Activated naive CD4-positive, alpha-beta T cell treated with anti-CD3 and anti-CD28 coated beads, Interleukin-2, amount 50 U/mL, for 72 hours (primary cell): ENCODE results near the gene GPRC5C. TPM values are rescaled to one million over a fixed set of nuclear protein-coding genes. Genes with fewer than 3 reads are reported as not detected.

Experiments used
- ATAC-seq, 2 donors: fragments of 150-1000 bp; cut with Tn5 transposase; 2 replicates each; pipeline ENCODE4 v1.10.0; 2021; ENCODE audit warnings: mild to moderate bottlenecking in 2 of 2, moderate library complexity in 2 of 2
- DNase-seq, 2 donors: peaks; one replicate each; pipeline ENCODE4 v3.0.0; 2021 to 2022; ENCODE audit warnings: low spot score in 2 of 2
- H3K27ac Mint-ChIP-seq, 2 donors: one replicate each; pipeline ENCODE4 v1.8.0; 2022; ENCODE audit warnings: mild to moderate bottlenecking in 2 of 2, mixed read lengths in 2 of 2
- H3K36me3 Mint-ChIP-seq, 2 donors: one replicate each; pipeline ENCODE4 v1.8.0; 2022; ENCODE audit warnings: mixed read lengths in 2 of 2
- H3K9me3 Mint-ChIP-seq, 2 donors: one replicate each; pipeline ENCODE4 v1.8.0; 2022; ENCODE audit warnings: mixed read lengths in 2 of 2
- total RNA-seq, 2 donors: library from RNA; stranded (reverse); gene quantifications; one replicate each; pipeline ENCODE4 v1.2.3, GENCODE V29; 2022

The GPRC5C gene
- total RNA-seq, 2 donors from 2014 or later, result 2.3 TPM; not detected in 1

DNA sequence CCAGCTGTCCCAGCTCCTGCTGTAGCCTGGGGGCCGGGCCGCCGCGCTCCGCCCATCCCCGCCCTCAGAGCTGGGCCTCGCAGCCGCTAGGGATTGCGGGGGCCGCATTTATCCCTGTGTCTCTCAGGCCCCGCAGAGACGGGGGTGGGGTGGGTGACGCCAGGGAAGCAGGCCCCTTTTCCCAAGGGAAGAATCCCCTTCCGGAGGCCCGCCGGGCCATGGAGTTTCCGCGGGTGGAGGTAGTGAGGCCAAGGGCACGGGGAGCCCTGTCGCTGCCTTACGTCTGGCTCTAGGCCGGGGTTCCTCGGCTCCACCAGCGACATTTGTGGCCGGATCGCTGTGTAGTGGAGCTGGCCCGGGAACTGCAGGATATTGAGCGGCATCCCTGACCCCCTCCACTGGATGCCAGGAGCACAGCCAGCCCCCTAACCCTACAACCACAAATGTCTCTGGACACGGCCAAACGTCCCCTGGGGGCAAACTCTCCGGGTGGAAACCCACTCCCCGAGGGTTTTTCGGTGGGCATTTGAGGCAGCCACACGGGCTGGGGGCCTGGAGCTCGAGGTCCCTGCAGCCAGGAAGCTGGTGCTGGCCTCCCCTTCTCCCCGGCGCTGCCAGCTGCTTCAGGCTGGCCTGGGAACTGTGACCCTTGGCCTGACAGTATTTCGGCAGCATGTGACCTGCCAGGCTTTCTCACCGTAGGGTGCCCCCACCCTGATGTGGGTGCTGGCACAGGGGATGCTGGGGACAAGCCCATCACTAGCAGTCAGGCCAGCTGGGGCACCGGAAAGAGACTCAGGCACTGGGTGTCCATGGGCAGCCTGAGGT is 22.5 kb downstream of the GPRC5C start:
- Mint-ChIP-seq H3K36me3 (no peaks in the 10 kb centered on the region), H3K9me3 (no peaks in the 10 kb centered on the region), H3K27ac (no peak overlapping the region)
- ATAC-seq (peak; percentile 29 to 97), DNase-seq (peak in 1 of 2 donors; percentile 79)

DNA sequence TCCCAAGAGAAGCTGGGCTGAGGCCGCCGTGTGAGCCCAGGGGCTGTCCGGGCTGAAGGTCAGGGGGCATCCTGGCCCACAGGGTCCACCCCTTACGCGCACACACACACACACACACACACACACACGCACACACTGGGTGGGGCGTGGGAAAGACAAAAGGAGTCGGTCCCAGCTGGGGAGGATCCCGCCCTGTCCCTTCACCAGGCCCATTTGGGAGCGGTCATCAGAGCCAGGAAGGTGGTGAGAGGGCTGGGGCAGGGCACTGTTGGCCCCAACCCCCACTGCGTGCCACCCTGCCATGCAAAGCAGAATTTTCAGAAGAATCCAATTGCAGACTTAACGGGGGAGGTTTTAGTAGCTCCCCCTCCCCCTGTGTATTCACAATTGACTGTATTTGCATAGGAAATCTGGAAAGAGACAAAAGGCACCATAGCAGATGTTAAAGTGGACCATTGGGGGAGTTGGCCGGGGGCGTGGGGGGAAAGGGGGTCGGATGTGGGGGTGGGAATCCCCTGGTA is 23.2 kb downstream of the GPRC5C start:
- Mint-ChIP-seq H3K36me3 (no peaks in the 10 kb centered on the region), H3K9me3 (no peaks in the 10 kb centered on the region), H3K27ac (no peak overlapping the region)
- ATAC-seq (no peak), DNase-seq (no peak)

DNA sequence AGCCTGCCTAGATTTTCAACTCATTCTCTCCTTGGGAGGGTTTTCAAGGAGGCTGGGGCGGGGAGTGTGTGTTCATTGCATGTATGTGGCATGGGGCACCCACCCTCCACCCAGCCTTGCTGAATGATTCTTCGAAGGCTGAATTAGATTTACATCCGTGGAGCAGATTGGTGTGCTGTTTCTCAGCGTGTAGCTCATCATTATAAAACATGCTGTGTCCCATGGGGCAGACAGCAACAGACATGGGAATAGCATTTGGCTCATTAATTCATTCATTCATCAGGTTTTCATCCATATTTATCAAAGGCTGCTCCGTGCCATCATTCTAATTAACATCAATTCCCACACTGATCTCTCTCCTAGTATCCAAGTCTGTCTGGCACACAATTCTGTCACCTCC is 23.9 kb downstream of the GPRC5C start:
- ATAC-seq (no peak), DNase-seq (no peak)
- Mint-ChIP-seq H3K9me3 (no peaks in the 10 kb centered on the region), H3K36me3 (no peaks in the 10 kb centered on the region), H3K27ac (no peak overlapping the region)

DNA sequence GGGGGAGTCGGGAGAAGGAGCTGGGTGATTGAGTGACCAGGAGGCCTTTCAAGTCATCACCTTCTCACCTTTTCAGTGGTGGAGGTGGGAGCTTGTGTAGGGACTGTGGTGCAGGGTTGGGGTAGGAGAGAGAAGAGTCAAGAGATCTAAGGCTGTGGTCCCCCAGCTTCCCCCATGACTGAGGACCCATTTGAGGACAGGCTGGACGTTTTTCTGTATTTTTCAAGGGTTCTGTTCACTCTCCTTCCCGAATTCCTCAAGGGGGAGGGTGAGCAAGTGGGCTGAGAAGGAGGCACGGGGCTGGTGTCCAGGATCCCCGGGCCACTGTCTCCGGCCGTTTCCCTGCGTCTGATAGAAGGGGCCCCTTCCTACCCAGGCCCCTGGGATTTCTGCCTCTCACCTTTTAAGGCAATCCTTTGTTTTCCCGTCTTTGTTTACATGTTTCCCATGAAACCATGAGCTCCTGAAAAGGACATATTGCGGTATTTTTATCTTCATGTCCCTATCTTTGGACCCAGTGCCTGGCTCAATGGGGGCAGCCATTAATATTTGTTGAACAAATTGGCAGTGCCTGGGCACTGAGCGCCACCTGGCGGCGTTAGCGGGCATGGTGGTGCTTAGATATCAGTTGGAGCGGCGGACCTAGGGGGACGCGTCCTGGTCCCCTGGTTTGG is 25.4 kb downstream of the GPRC5C start:
- no peaks in the 10 kb centered on the region for H3K36me3 Mint-ChIP-seq
- ATAC-seq (peak; percentile 18 to 42), DNase-seq (peak; percentile 68 to 81)
- peak overlapping the region in 1 of 2 donors; percentile 60 for H3K27ac Mint-ChIP-seq
- no peaks in the 10 kb centered on the region for H3K9me3 Mint-ChIP-seq

DNA sequence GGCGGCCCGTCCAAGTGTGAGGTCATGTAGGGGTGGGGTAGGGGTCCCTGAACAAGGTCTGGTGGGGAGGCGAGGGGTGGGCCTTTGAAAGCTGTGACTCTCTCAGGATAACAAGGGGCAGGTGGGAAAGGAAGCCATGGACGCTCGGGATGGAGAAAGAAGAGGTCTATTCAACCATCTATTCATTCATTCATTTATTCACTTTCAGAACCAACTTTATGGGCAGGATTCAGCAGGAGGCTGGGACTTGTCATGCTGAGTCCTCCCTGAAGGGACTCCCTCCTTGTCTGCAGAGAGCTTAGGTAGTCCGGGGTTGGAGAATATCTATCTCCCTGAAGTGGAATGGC is 25.9 kb downstream of the GPRC5C start:
- no peaks in the 10 kb centered on the region for H3K9me3 Mint-ChIP-seq
- H3K36me3 Mint-ChIP-seq, result no peaks in the 10 kb centered on the region
- DNase-seq (no peak), ATAC-seq (no peak)
- no peak overlapping the region for H3K27ac Mint-ChIP-seq

DNA sequence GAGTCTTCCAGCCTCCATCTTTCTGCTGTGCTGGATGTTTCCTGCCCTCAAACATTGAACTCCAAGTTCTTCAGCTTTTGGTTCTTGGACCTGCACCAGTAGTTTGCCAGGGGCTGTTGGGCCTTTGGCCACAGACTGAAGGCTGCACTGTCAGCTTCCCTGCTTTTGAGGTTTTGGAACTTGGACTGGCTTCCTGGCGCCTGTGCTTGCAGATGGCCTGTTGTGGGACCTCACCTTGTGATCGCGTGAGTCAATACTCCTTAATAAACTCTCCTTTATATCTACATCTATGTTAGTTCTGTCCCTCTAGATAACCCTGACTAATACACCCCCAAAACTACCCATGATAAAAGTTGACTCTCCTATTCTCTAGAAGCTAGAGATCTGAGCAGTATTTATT is 26.9 kb downstream of the GPRC5C start:
- Mint-ChIP-seq H3K36me3 (no peaks in the 10 kb centered on the region), H3K9me3 (peaks cover 0 to 4% of the 10 kb centered on the region in 2 donors), H3K27ac (no peak overlapping the region)
- no peak for DNase-seq
- no peak for ATAC-seq

DNA sequence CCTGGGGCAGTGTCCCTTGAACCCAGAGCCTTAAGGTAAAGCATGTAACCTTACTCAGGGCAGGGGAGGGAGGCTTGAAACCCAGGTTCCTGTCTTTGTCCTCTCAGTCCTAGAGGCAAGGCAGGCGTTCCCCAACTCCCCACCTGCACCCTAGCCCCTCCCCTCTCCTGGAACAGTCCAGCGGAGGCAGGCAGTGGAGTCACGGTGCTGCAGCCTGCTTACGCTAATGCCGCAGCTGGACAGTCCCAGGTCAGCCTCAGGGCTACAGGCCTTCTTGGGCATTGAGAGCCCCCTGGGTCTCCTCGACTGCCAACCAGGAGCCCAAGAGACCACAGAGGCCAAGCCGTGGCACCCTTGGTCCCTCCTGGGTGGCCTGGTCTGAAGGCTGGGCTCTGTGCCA is 27.7 kb downstream of the GPRC5C start:
- H3K36me3 Mint-ChIP-seq, result no peaks in the 10 kb centered on the region
- H3K9me3 Mint-ChIP-seq, result peaks cover 0 to 4% of the 10 kb centered on the region in 2 donors
- DNase-seq (no peak), ATAC-seq (no peak)
- no peak overlapping the region for H3K27ac Mint-ChIP-seq

DNA sequence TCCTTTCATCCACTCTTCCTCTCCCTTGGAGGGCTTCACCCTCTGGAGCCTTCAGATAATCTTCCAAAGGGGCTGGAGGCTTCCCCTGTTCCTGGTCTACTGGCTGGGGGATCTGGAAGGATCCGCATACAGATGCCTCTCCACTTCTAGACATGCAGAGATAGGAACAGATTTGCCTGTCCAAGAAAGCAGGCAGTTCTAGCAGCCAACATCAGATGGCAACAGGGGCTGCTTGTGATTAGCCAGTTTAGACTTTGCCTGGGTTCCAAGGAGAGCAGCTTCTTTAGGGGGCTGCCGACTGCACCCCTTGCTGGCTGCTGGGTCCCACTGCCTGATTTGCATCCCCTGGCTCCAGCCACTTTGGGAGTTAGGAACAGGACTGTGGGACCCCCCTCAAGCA is 28.4 kb downstream of the GPRC5C start:
- Mint-ChIP-seq H3K9me3 (peaks cover 0 to 4% of the 10 kb centered on the region in 2 donors), H3K36me3 (no peaks in the 10 kb centered on the region), H3K27ac (no peak overlapping the region)
- ATAC-seq, result no peak
- no peak for DNase-seq

DNA sequence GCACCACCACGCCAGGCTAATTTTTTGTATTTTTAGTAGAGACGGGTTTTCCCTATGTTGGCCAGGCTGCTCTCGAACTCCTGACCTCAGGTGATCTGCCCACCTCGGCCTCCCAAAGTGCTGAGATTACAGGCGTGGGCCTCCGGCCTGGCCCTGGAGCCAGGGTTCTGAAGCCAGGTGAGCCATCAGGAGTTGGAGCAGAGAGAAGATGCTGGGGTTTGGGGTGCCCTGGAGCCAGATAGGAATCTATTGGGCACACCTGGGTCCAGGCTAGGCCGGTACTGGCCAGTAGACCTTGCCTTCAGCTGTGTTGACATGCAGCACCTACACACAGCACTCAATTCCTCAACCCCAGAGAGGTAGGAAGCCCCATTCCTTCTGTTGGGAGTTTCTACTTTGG is 29.1 kb downstream of the GPRC5C start:
- Mint-ChIP-seq H3K9me3 (peaks cover 0 to 4% of the 10 kb centered on the region in 2 donors), H3K27ac (peak overlapping the region in 1 of 2 donors; percentile 9), H3K36me3 (no peaks in the 10 kb centered on the region)
- ATAC-seq, result no peak
- DNase-seq, result no peak

DNA sequence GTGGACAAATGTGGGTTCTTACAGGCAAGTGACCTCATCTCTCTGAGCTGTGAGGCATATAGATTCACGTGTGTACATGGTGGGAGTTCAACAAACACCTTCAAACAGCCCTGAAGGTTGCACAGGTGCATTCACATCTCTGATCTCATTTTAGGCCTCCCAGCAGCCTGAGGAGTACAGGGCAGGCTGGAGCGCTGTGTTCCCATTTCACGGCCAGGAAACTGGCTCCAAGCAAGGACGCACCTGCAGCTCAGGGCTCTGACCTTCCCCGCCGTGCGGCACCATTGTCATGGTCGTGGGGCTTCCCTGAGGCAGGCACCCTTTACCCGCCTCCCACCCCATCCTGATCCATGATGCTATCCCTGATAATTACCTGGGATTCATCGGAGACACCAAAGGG is 29.7 kb downstream of the GPRC5C start:
- DNase-seq, result no peak
- Mint-ChIP-seq H3K36me3 (no peaks in the 10 kb centered on the region), H3K27ac (peak overlapping the region in 1 of 2 donors; percentile 9), H3K9me3 (peaks cover 0 to 4% of the 10 kb centered on the region in 2 donors)
- ATAC-seq, result no peak

DNA sequence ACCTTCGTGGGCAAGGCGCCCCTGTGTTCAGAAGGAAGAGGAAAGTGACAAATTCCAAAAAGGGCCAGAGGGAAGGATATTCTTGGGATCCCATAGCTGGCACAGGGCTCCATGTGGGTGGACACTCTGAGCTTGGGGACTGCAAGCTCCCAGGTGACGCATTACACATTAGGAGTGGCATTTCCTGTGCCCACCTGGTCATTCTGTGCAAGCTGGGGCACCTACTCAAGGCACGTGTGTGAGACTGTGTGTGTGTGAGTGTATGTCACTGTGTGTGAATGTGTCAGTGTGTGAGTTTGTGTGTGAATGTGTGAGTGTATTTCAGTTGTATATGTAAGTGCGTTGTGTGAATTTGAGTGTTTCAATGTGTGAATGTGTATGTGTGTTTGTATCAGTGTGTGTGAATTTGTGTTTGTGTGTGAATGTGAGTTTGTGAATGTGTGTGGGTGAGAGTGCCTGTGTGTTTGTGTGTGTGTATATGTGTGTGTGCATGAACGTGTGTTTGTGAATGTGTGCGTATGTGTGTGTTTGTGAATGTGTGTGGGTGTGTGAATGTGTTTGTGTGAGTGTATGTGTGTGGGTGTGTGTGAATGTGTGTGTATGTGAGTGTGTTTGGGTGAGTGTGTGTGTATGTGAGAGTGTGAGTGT is 33.0 kb downstream of the GPRC5C start:
- DNase-seq (no peak), ATAC-seq (no peak)
- Mint-ChIP-seq H3K9me3 (peaks cover 0 to 4% of the 10 kb centered on the region in 2 donors), H3K36me3 (no peaks in the 10 kb centered on the region), H3K27ac (no peak overlapping the region)

DNA sequence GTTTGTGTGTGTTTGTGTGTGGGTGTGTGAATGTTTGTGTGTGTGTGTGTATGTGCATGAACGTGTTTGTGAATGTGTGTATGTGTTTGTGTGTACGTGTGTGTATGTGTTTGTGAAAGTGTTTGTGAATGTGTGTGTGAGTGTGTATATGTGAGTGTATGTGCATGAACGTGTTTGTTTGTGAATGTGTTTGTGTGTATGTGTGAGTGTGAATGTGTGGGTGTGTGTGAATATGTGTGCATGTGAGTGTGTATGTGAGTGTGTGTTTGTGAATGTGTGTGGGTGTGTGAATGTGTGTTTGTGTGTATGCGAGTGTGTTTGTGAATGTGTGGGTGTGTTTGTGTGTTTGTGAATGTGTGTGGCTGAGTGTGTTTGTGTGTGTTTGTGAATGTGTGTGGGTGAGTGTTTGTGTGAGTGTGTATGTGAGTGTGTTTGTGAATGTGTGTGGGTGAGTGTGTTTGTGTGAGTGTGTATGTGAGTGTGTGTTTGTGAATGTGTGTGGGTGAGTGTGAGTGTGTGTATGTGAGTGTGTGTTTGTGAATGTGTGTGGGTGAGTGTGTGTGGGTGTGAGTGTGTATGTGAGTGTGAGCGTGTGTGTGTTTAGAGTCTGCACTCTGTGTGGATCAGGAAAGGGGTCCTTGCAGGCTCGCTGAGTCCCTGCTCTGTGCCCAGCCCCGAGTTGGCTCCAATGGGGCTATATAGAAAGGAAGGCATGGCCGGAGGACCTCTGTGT is 33.7 kb downstream of the GPRC5C start:
- Mint-ChIP-seq H3K9me3 (peaks cover 0 to 4% of the 10 kb centered on the region in 2 donors), H3K27ac (no peak overlapping the region), H3K36me3 (no peaks in the 10 kb centered on the region)
- DNase-seq, result no peak
- no peak for ATAC-seq

DNA sequence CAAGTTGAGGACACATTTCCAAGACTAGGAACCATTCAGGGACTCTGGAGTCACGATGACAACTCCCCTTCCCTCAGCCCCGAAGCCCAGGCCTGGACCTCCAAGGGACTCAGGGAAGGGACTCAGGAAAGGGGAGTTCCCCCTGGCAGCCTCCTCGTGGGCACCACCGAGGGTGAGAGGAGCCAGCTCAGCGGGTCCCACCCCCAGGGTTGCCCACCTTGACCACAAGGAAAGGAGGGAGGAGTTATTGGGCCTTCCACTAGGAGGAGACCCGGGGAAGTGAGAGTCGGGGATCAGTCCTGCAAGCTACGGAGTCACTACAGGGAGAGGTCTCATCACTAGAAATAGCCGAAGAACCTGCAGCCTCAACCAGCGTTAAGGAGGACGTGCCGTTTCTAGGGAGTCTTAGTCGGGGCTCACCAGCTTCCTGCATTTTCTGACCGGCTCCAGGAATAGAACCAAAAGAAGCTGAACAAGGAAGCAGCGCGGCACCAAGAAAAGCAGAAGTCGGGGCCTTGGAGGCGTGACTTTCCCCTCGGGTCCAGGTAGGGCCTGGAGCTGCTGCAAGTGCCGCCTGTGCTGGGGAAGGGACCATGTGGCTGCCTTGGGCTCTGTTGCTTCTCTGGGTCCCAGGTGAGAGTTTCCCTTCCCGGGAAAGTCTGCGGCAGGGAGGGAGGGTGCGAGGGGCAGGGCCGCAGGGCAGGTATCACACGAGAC is 34.4 kb downstream of the GPRC5C start, which contains the start of gene CD300A:
CD300A (plus strand) TSS at position 524 of the 717 bp plus-strand sequence; CDS start at position 594, 70 bp downstream.
- no peaks in the 10 kb centered on the region for H3K36me3 Mint-ChIP-seq
- H3K27ac Mint-ChIP-seq, result peak within 1 kb of the TSS in 1 of 2 donors; percentile 77
- DNase-seq (no peak), ATAC-seq (peak; percentile 2 to 19)
- H3K9me3 Mint-ChIP-seq, result peaks cover 0 to 4% of the 10 kb centered on the region in 2 donors

DNA sequence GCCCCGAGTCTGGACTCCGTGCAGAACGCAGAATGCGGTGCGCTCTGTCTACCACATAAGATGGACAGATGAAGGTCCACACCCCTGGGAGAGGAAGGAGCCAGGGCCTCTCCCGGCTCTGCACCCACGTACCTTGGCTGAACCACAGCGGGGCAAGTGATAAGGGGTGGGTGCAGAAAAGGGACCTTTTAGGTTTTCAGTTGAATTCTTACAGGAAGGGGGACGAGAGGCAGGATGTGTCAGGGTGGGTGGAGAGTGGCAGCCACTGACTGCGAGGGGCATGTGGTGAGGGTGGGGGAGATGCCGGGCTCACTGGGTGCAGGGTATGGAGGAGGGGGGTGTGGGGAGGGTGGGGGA is 34.9 kb downstream of the GPRC5C start:
- peak overlapping the region in 1 of 2 donors; percentile 77 for H3K27ac Mint-ChIP-seq
- H3K36me3 Mint-ChIP-seq, result no peaks in the 10 kb centered on the region
- ATAC-seq, result peak; percentile 25 to 38
- DNase-seq, result no peak
- peaks cover 0 to 4% of the 10 kb centered on the region in 2 donors for H3K9me3 Mint-ChIP-seq

DNA sequence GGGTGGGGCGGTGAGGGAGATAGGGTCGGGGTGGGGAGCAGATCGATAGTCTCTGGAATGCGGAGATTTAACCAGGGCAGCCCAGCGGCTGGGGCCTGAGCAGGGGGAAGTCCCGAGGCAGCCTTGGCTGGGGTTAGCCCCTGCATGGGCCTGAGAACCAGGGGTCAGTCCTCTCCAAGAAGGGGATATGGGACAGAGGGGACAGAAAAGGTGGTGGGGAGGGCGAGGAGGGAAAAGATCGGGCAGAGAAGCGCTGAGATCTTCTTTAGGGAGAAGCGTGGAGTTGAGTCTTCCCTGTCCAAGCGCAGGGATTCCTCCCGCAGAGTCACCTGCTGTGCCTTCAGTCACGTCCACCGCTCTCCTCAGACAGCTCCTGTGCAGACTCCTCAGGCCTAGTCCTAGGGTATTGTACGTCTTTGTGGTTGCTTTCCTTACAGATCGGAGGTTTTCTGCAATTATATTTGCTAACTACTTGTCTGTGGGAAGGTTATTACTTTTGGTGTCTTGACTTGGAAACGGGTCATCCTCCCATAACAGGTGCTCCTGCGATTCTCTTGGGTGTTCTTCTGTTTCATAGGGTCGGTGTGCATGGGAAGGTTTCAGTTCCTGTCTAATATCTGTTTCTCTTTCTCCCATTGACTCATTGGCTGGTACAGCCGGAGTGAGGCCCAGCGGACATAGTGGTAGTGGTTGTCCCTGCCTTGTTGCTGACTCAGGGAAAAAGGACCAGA is 35.5 kb downstream of the GPRC5C start:
- ATAC-seq (peak in 1 of 2 donors; percentile 24), DNase-seq (no peak)
- Mint-ChIP-seq H3K36me3 (no peaks in the 10 kb centered on the region), H3K9me3 (peaks cover 0 to 4% of the 10 kb centered on the region in 2 donors), H3K27ac (no peak overlapping the region)
